KOPT-K1 (cell line): Measurements from ENCODE around the gene SUPT3H.
A peak's percentile ranks its signal among the peaks of the same experiment; 100 is the strongest.
"Not testable (repeated sequence)": the region's sequence is repeated elsewhere in the genome, so short reads cannot be mapped to it uniquely, and the experiment has no call there.

ENCODE experiments used
- H3K27ac ChIP-seq: fragments of 200-600 bp; sonication (generic); 2 replicates; pipeline ENCODE4 v1.5.1; 2016; ENCODE audit warnings: antibody characterized with exemption, mild to moderate bottlenecking, low read depth, low read length; ENCODE audit not compliant: poor library complexity, severe bottlenecking
- H3K36me3 ChIP-seq: fragments of 200-600 bp; sonication (generic); 2 replicates; pipeline ENCODE4 v1.5.1; 2017; ENCODE audit warnings: antibody characterized with exemption, mild to moderate bottlenecking, low read length, moderate library complexity; ENCODE audit not compliant: insufficient read depth
- H3K9me3 ChIP-seq: fragments of 200-600 bp; sonication (generic); 2 replicates; pipeline ENCODE4 v1.5.1; 2017; ENCODE audit warnings: antibody characterized with exemption, low read length, mild to moderate bottlenecking; ENCODE audit not compliant: insufficient read depth, poor library complexity, severe bottlenecking

The SUPT3H gene

DNA sequence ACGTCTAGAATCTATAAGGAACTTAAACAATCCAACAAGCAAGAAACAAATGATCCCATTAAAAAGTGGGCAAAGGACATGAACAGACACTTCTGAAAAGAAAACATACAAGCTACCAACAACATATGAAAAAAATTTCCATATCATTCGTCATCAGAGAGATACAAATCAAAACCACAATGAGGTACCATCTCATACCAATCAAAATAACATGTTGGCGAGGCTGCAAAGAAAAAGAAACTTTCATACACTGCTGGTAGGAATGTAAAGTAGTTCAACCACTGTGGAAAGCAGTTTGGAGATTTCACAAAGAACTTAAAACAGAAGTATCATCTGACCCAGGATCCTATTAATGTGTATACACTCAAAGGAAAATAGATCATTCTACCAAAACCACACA is 293.5 kb downstream of the SUPT3H start:
- Histone ChIP-seq H3K36me3 (no peaks in the 10 kb centered on the region), H3K9me3 (peaks cover 23% of the 10 kb centered on the region), H3K27ac (no peak overlapping the region)

DNA sequence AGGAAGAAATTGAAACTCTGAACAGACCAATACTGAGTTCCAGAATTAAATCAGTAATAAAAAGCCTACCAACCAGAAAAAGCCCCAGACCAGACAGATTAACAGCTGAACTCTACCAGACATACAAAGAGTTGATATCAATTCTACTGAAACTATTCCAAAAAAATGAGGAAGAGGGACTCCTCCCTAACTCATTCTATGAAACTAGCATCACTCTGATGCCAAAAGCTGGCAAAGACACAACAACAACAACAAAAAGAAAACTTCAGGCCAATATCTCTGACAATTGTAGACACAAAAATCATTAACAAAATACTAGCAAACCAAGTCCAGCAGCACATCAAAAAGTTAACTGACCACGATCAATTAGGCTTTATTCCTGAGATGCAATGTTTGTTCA is 295.6 kb downstream of the SUPT3H start:
- H3K36me3 ChIP-seq: peaks cover 12% of the 10 kb centered on the region
- peaks cover 40% of the 10 kb centered on the region for H3K9me3 ChIP-seq
- no peak overlapping the region for H3K27ac ChIP-seq

GRCh38 chr6:45081634-45082033 is 296.1 kb downstream of the SUPT3H start:
- H3K9me3 ChIP-seq: peaks cover 40% of the 10 kb centered on the region
- peaks cover 12% of the 10 kb centered on the region for H3K36me3 ChIP-seq
- no peak overlapping the region for H3K27ac ChIP-seq

GRCh38 chr6:45078432-45078831 is 299.3 kb downstream of the SUPT3H start:
- Histone ChIP-seq H3K36me3 (peaks cover 12% of the 10 kb centered on the region), H3K9me3 (peaks cover 29% of the 10 kb centered on the region), H3K27ac (no peak overlapping the region)

- H3K27ac ChIP-seq: no peak overlapping the region
- H3K9me3 ChIP-seq: peaks cover 29% of the 10 kb centered on the region
- H3K36me3 ChIP-seq: peaks cover 12% of the 10 kb centered on the region
These were observed 301.4 kb downstream of the SUPT3H start for GRCh38 chr6:45076217-45076930.

DNA sequence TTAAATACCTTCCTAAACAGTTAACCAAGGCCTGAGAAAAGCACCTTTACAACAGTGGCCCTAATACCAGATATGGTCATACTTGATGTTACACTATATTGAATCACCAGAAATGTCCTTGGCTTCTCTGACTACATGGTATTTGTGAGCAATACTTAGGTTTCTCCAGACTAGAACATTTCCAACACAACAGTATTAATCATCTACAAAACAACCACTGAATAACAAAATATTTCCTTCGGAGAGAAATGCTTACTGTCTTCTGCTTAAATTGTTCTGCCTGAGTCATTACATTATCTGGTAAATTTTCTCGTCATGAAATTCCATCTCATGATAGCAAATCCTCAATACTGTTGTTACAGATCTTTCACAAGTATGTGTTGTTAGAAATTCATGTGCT is 302.5 kb downstream of the SUPT3H start:
- Histone ChIP-seq H3K27ac (no peak overlapping the region), H3K36me3 (peaks cover 12% of the 10 kb centered on the region), H3K9me3 (peaks cover 26% of the 10 kb centered on the region)

GRCh38 chr6:45074439-45074838 is 303.3 kb downstream of the SUPT3H start:
- Histone ChIP-seq H3K27ac (no peak overlapping the region), H3K9me3 (peaks cover 19% of the 10 kb centered on the region), H3K36me3 (peaks cover 12% of the 10 kb centered on the region)

- H3K36me3 ChIP-seq: peaks cover 10% of the 10 kb centered on the region
- peaks cover 13% of the 10 kb centered on the region for H3K9me3 ChIP-seq
- H3K27ac ChIP-seq: peak overlapping the region; percentile 54
These were observed 304.0 kb downstream of the SUPT3H start for GRCh38 chr6:45073771-45074170.

- no peaks in the 10 kb centered on the region for H3K36me3 ChIP-seq
- H3K9me3 ChIP-seq: peaks cover 2% of the 10 kb centered on the region
- H3K27ac ChIP-seq: peak overlapping the region; percentile 54
These were observed 305.1 kb downstream of the SUPT3H start for GRCh38 chr6:45072673-45073072.

DNA sequence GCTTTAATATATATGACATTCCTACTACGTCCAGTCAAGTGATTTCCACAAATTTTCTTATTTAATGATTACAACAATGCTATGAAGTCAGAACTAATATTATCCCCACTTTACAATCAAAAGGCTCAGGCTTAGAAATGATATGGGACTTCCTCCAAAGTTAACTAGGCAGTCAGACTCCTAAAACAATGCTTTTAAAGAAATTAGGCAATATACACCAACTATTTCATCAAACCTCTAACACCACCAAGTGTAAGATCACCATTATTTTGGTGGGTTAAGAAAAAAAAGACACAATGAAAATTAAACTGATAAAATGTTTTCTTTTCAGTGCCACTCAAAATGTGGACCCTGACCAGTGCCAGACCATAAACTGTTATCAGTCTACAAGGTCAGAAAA is 305.7 kb downstream of the SUPT3H start:
- H3K27ac ChIP-seq: peak overlapping the region; percentile 54
- H3K9me3 ChIP-seq: no peaks in the 10 kb centered on the region
- no peaks in the 10 kb centered on the region for H3K36me3 ChIP-seq

- Histone ChIP-seq H3K9me3 (no peaks in the 10 kb centered on the region), H3K27ac (no peak overlapping the region), H3K36me3 (no peaks in the 10 kb centered on the region)
These were observed 308.6 kb downstream of the SUPT3H start for GRCh38 chr6:45069091-45069490.

- not testable (repeated sequence) for H3K36me3 ChIP-seq, H3K27ac ChIP-seq, H3K9me3 ChIP-seq
These were observed 310.3 kb downstream of the SUPT3H start for GRCh38 chr6:45067446-45067845.

DNA sequence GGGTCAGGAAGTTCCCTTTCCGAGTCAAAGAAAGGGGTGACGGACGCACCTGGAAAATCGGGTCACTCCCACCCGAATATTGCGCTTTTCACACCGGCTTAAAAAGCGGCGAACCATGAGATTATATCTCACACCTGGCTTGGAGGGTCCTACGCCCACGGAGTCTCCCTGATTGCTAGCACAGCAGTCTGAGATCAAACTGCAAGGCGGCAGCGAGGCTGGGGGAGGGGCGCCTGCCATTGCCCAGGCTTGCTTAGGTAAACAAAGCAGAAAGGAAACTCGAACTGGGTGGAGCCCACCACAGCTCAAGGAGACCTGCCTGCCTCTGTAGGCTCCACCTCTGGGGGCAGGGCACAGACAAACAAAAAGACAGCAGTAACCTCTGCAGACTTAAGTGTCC is 315.1 kb downstream of the SUPT3H start:
- H3K27ac ChIP-seq, H3K36me3 ChIP-seq: not testable (repeated sequence)
- H3K9me3 ChIP-seq: peaks cover 13% of the 10 kb centered on the region

DNA sequence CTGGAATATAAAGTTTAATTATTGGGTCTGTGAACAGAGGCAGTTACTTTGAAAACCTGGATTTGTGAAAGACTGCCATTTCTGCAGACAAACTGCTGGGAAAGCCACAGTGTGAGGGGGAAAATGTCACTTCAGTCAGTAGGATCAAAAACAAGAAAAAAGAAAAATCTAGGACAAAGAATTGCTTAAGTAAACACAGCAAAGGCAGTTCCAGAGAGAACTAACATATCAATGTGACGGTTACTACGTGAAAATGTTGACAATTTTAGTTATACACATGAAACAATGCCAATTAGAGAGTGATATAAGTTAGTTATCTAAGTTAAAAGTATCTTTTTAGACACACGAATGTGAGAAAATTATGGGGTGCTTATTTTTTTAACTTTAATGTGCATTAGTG is 320.0 kb downstream of the SUPT3H start:
- Histone ChIP-seq H3K9me3 (peaks cover 13% of the 10 kb centered on the region), H3K27ac (no peak overlapping the region), H3K36me3 (no peaks in the 10 kb centered on the region)

DNA sequence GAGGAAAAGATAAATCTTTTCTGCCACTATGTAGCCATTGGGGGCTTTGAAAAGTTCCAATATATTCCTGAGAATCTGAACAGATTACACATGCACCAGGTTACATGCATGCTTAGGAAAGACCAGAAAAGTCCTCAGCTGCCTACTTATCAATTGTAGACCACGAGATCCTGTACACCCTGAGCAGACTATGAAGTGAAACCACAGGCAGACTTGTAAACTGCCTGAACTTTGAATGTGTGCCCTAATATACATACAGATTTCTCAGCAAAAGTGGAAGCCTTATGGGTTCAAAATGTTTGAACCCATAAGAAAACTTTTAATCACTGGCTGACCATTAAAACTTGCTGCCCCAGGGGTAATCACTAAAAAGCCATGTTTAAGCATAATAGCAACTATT is 323.1 kb downstream of the SUPT3H start:
- Histone ChIP-seq H3K36me3 (no peaks in the 10 kb centered on the region), H3K9me3 (no peaks in the 10 kb centered on the region), H3K27ac (peak overlapping the region; percentile 47)

DNA sequence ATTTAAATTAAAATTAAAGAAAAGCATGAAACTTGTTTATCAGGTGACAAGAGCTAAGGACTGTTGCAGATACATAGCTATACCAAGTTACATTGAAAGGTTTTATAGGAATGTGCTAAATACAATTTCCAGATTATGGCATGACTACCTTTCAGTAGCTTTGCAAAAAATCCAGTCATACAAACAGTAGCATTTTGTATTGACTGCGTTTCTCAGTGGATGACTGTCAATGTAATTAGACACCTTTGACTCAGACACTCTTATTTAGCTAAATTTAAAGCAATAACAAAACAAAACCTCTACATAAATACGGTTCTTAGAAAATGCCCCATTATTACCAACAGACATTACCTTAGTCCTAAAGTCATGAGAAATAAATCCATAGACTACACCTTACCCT is 325.4 kb downstream of the SUPT3H start:
- no peaks in the 10 kb centered on the region for H3K9me3 ChIP-seq
- H3K27ac ChIP-seq: no peak overlapping the region
- no peaks in the 10 kb centered on the region for H3K36me3 ChIP-seq
